ENCODE results near the gene PIEZO1. TPM values are rescaled to one million over a fixed set of nuclear protein-coding genes. Genes with fewer than 3 reads are reported as not detected.
"Not testable (repeated sequence)": the region's sequence is repeated elsewhere in the genome, so short reads cannot be mapped to it uniquely, and the experiment has no call there.

PIEZO1 gene
- total RNA-seq, 1 experiment from 2014 or later = 224 TPM

DNA sequence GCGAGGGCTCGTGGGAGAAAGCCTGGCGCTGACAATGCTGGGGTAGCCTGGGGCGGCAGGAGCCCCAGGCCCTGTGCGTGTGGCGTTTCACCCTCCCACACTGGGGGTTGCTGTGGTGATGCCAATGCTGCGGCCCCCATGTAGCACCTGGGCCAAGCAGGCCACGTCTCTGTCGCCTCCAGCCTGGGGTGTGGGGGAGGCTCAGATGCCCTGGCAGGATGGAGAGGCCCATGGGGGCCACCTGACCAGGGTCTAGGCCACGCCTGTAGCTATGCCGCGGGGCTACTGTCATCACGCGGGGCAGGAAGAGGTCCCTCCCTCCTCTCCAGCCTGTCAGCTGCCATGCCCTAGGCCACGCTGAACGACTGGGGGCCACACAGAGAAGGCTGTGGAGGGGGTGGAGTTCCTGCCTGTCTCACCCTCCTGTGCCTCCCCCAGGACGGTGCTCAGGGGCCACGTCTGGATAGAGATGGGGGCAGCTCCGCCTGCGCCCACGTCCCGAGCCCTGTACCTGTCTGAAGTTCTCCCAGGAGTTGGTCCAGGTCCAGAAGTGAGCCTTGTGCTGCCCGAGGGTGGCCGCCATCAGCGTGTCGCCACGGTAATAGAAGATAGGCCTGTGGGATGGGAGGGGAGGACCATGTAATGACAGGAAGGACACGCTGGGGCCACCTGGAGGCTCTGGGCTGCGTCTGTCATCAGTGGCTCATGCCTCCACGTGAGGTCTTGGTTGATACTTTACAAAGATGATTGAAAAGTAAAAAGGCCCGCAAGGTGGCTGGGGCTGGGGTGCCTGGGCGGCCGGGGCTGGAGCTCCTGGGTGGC, 39.4 kb upstream of the PIEZO1 start:
- H3K4me2 ChIP-seq (ENCODE audit: low read length) = no peak overlapping the region
- DNase-seq (ENCODE audit: low read depth, low spot score) (no peak), ATAC-seq (peak; percentile 41; the same call in 1 of the 2 replicates)
- H3K4me1 ChIP-seq (ENCODE audit: control insufficient read depth in 1 of 2, insufficient read depth in 2 of 2, low read length in 2 of 2) = no peaks in the 10 kb centered on the region
- H3K9me3 ChIP-seq (ENCODE audit: control insufficient read depth in 1 of 2, insufficient read depth in 1 of 2, low read depth in 1 of 2, low read length in 2 of 2) = no peaks in the 10 kb centered on the region
- H3K79me2 ChIP-seq (ENCODE audit: insufficient read depth, low read length) = no peaks in the 10 kb centered on the region
- no peaks in the 10 kb centered on the region for H3K36me3 ChIP-seq (ENCODE audit: control insufficient read depth in 1 of 2, insufficient read depth in 2 of 2, low read length in 2 of 2)
- H2AFZ ChIP-seq (ENCODE audit: low read depth, low read length, poor library complexity, severe bottlenecking) = no peak overlapping the region
- H3K9me2 ChIP-seq (ENCODE audit: insufficient read depth) = no peaks in the 10 kb centered on the region
- no TSS peak for BruUV-seq (replicated peaks)
- ChIA-PET CTCF (no interaction called here), RAD21 (ENCODE audit: low non-redundant PET in 1 of 2, low total read pairs in 2 of 2, uncharacterized antibody in 2 of 2, unreplicated experiment in 2 of 2) (no interaction called here), POLR2A (no interaction called here)
- no peaks in the 10 kb centered on the region for H3K27me3 ChIP-seq (ENCODE audit: insufficient read depth, low read length)
- H3K9ac ChIP-seq (ENCODE audit: low read length) = no peak overlapping the region
- H4K20me1 ChIP-seq (ENCODE audit: insufficient read depth) = no peaks in the 10 kb centered on the region
- intact Hi-C loops (cut with micrococcal nuclease) = no loop called here
- no peak overlapping the region for H3K4me3 ChIP-seq (replicated peaks in 1 of 2; ENCODE audit: low read depth in 1 of 2, low read length in 2 of 2)
- no peak overlapping the region for H3K27ac ChIP-seq (ENCODE audit: low read depth, low read length)
- TF ChIP-seq EZH2phosphoT487 (IDR thresholded peaks at IDR 0.05; ENCODE audit: borderline replicate concordance) (no peak), FOSL1 (IDR thresholded peaks at IDR 0.05; ENCODE audit: low read depth) (no peak), ZFX (IDR thresholded peaks at IDR 0.05) (no peak), SIN3A (IDR thresholded peaks at IDR 0.05; ENCODE audit: low read depth) (no peak), ZNF274 (IDR thresholded peaks at IDR 0.05; ENCODE audit: low read depth, low read length) (no peak), JUND (IDR thresholded peaks at IDR 0.05) (no peak), REST (IDR thresholded peaks at IDR 0.05; ENCODE audit: low read depth) (no peak), CBX3 (IDR thresholded peaks at IDR 0.05; ENCODE audit: low read depth) (no peak), YY1 (IDR thresholded peaks at IDR 0.05; ENCODE audit: extremely low read depth, insufficient replicate concordance, low read depth, low read length) (no peak), SRF (IDR thresholded peaks at IDR 0.05; ENCODE audit: low read depth) (no peak), POLR2A (IDR thresholded peaks at IDR 0.05; ENCODE audit: borderline replicate concordance, extremely low read depth, insufficient read depth, insufficient read length) (no peak), MAX (IDR thresholded peaks at IDR 0.05) (no peak), TCF7L2 (IDR thresholded peaks at IDR 0.05; ENCODE audit: borderline replicate concordance, extremely low read depth, insufficient read depth, insufficient read length) (no peak)

- H3K36me3 ChIP-seq (ENCODE audit: control insufficient read depth in 1 of 2, insufficient read depth in 2 of 2, low read length in 2 of 2); H3K9ac ChIP-seq (ENCODE audit: low read length); H3K9me3 ChIP-seq (ENCODE audit: control insufficient read depth in 1 of 2, insufficient read depth in 1 of 2, low read depth in 1 of 2, low read length in 2 of 2); POLR2A ChIA-PET; H3K4me1 ChIP-seq (ENCODE audit: control insufficient read depth in 1 of 2, insufficient read depth in 2 of 2, low read length in 2 of 2); H3K27me3 ChIP-seq (ENCODE audit: insufficient read depth, low read length); RAD21 ChIA-PET (ENCODE audit: low non-redundant PET in 1 of 2, low total read pairs in 2 of 2, uncharacterized antibody in 2 of 2, unreplicated experiment in 2 of 2); H3K4me2 ChIP-seq (ENCODE audit: low read length); H3K27ac ChIP-seq (ENCODE audit: low read depth, low read length); CTCF ChIA-PET; H3K9me2 ChIP-seq (ENCODE audit: insufficient read depth); intact Hi-C loops (cut with micrococcal nuclease); BruUV-seq (replicated peaks); H4K20me1 ChIP-seq (ENCODE audit: insufficient read depth); H3K4me3 ChIP-seq (replicated peaks in 1 of 2; ENCODE audit: low read depth in 1 of 2, low read length in 2 of 2); H3K79me2 ChIP-seq (ENCODE audit: insufficient read depth, low read length); DNase-seq (ENCODE audit: low read depth, low spot score); H2AFZ ChIP-seq (ENCODE audit: low read depth, low read length, poor library complexity, severe bottlenecking); ATAC-seq: not testable (repeated sequence)
Observed at GRCh38 chr16:88823646-88824045, 38.6 kb upstream of the PIEZO1 start.

Data from HCT116 (cell line).